GF-D8 (cell line): ENCODE measurements around the gene CTXN1.

Experiments used
- DNase-seq: peaks from one replicate; lab custom pipeline; 2025; lab: John Stamatoyannopoulos, UW

CTXN1 gene

GRCh38 chr19:7914099-7914498, 11.8 kb downstream of the CTXN1 start:
- no peak for DNase-seq

GRCh38 chr19:7913652-7914051, 12.3 kb downstream of the CTXN1 start:
- DNase-seq, result no peak

- no peak for DNase-seq
These were observed 13.0 kb downstream of the CTXN1 start for GRCh38 chr19:7912697-7913564.

- DNase-seq, result no peak
These were observed 13.7 kb downstream of the CTXN1 start for GRCh38 chr19:7912144-7912696.

GRCh38 chr19:7911508-7912143, 14.3 kb downstream of the CTXN1 start:
- no peak for DNase-seq

- no peak for DNase-seq
These were observed 15.4 kb downstream of the CTXN1 start for GRCh38 chr19:7910321-7911161.

- DNase-seq, result no peak
These were observed 16.4 kb downstream of the CTXN1 start for GRCh38 chr19:7909471-7910067.

GRCh38 chr19:7908742-7909461, 17.0 kb downstream of the CTXN1 start:
- DNase-seq, result no peak

GRCh38 chr19:7908078-7908699, 17.7 kb downstream of the CTXN1 start:
- no peak for DNase-seq

- no peak for DNase-seq
These were observed 18.4 kb downstream of the CTXN1 start for GRCh38 chr19:7907544-7907943.

- DNase-seq, result no peak
These were observed 18.8 kb downstream of the CTXN1 start for GRCh38 chr19:7907122-7907521.

- no peak for DNase-seq
These were observed 20.1 kb downstream of the CTXN1 start for GRCh38 chr19:7905859-7906258.

- DNase-seq, result no peak
These were observed 20.7 kb downstream of the CTXN1 start for GRCh38 chr19:7905268-7905667.

GRCh38 chr19:7904074-7905020, 21.6 kb downstream of the CTXN1 start:
- DNase-seq, result no peak

GRCh38 chr19:7903244-7904073, 22.5 kb downstream of the CTXN1 start, which contains the start of gene MAP2K7:
MAP2K7 (plus strand) TSS chr19:7903877; CDS start chr19:7903945, 68 bp downstream.
- DNase-seq, result peak; percentile 94

GRCh38 chr19:7902796-7903243, 23.1 kb downstream of the CTXN1 start:
- no peak for DNase-seq

- no peak for DNase-seq
These were observed 24.6 kb downstream of the CTXN1 start for GRCh38 chr19:7901337-7901736.

GRCh38 chr19:7900931-7901330, 25.0 kb downstream of the CTXN1 start:
- DNase-seq, result no peak
